KBM-7 (cell line): ENCODE measurements around the gene AGO3.
A peak's percentile ranks its signal among the peaks of the same experiment; 100 is the strongest.

Source experiments
- DNase-seq: peaks from one replicate; pipeline ENCODE4 v3.0.0-alpha.2; 2015
- in situ Hi-C: fragments of 300-500 bp; cut with MboI; formaldehyde crosslinking; loops from 2 replicates; pipeline ENCODE4 v1.14.3; 2020; ENCODE audit warnings: low sequenced_read_pairs, low pct_unique_long_range_greater_than_20kb, mixed read lengths

The AGO3 gene

GRCh38 chr1:36109041-36109679, 178.3 kb downstream of the AGO3 start:
- peak; percentile 22 for DNase-seq
- in situ Hi-C loops, result loop anchor here (5.0 kb wide), 1 partner anchor 33 kb away; no protein-coding TSS in a partner anchor

- in situ Hi-C loops, result no loop called here
Observed at GRCh38 chr1:36111151-36111550, 180.2 kb downstream of the AGO3 start.

GRCh38 chr1:36112823-36113222, 181.9 kb downstream of the AGO3 start:
- in situ Hi-C loops, result no loop called here
- no peak for DNase-seq

More at GRCh38 chr1:36111151-36111550, 180.2 kb downstream of the AGO3 start:
- no peak for DNase-seq

GRCh38 chr1:36114371-36114770, 183.5 kb downstream of the AGO3 start:
- in situ Hi-C loops, result no loop called here
- DNase-seq, result no peak

- in situ Hi-C loops, result no loop called here
- no peak for DNase-seq
Observed at GRCh38 chr1:36115200-36115669, 184.3 kb downstream of the AGO3 start.

- no peak for DNase-seq
- in situ Hi-C loops, result no loop called here
Observed at GRCh38 chr1:36115931-36116330, 185.0 kb downstream of the AGO3 start.

GRCh38 chr1:36116901-36117300, 186.0 kb downstream of the AGO3 start:
- in situ Hi-C loops, result no loop called here
- DNase-seq, result no peak

GRCh38 chr1:36118447-36119204, 187.7 kb downstream of the AGO3 start:
- DNase-seq, result no peak
- in situ Hi-C loops, result no loop called here

GRCh38 chr1:36119456-36119855, 188.6 kb downstream of the AGO3 start:
- in situ Hi-C loops, result no loop called here
- no peak for DNase-seq
